ENCODE data around the gene TMEM254.
"Not testable (repeated sequence)": the region's sequence is repeated elsewhere in the genome, so short reads cannot be mapped to it uniquely, and the experiment has no call there.

TMEM254 gene

DNA sequence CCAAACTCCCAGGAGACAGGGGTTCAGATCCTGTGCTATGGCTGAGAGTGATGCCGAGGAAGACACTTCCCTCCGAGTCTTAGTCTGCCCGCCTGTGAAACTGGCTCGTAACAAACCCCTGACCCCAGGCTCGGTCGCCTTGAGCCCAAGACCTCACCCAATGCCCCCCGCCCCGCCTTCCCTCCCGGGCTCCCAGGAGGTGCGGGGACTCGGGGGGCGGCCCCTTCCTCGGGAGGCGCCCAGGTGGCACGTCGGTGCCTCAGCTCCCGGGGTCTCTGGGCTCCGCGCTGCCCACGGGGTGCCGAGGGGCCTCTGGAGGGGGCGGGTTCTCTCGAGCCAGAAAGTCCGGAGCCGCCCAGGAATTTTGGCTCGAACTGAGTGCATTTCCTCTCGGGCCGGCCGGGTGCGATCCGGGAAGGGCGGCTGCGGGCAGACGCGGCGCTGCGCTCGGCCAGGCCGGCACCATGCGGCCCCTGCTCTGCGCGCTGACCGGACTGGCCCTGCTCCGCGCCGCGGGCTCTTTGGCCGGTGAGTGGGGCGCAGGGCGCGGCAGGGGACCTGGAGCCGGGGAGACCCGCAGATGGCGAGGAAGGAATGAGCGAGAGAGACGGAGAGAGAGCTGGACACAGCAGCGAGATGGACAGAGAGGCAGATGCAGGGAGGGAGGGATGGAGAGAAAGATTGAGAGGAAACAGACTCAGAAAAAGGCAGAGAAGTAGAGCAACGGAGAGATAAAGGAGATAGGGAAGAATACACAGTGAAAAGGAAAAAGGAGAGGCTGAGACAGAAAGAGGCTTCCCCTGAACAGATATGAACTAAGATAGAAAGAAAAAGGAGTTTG lies 54.1 kb downstream of the TMEM254 start, which contains the start of gene PLAC9:
TSS of gene PLAC9 (plus strand) at position 432 of the 841 bp plus-strand sequence. CDS start at position 465, 33 bp downstream.
- Histone ChIP-seq H3K36me3 (replicated peaks; ENCODE audit: low read depth, low read length) (no peaks in the 10 kb centered on the region), H3K27ac (ENCODE audit: low read length) (no peak within 1 kb of the TSS), H3K4me1 (ENCODE audit: low read length) (no peaks in the 10 kb centered on the region), H3K27me3 (ENCODE audit: low read depth, low read length) (no peaks in the 10 kb centered on the region), H3K4me2 (ENCODE audit: low read length) (no peak within 1 kb of the TSS), H3K4me3 (ENCODE audit: low read length) (no peak within 1 kb of the TSS), H3K9me3 (ENCODE audit: insufficient read depth, low read length) (no peaks in the 10 kb centered on the region), H3K9ac (ENCODE audit: low read length) (no peak within 1 kb of the TSS), H2AFZ (ENCODE audit: low read depth, low read length) (no peak within 1 kb of the TSS), H4K20me1 (ENCODE audit: insufficient read depth, low read length) (no peaks in the 10 kb centered on the region), H3K79me2 (ENCODE audit: low read length) (no peaks in the 10 kb centered on the region)
- TF ChIP-seq, protein P1, sequence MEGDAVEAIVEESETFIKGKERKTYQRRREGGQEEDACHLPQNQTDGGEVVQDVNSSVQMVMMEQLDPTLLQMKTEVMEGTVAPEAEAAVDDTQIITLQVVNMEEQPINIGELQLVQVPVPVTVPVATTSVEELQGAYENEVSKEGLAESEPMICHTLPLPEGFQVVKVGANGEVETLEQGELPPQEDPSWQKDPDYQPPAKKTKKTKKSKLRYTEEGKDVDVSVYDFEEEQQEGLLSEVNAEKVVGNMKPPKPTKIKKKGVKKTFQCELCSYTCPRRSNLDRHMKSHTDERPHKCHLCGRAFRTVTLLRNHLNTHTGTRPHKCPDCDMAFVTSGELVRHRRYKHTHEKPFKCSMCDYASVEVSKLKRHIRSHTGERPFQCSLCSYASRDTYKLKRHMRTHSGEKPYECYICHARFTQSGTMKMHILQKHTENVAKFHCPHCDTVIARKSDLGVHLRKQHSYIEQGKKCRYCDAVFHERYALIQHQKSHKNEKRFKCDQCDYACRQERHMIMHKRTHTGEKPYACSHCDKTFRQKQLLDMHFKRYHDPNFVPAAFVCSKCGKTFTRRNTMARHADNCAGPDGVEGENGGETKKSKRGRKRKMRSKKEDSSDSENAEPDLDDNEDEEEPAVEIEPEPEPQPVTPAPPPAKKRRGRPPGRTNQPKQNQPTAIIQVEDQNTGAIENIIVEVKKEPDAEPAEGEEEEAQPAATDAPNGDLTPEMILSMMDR (IDR thresholded peaks at IDR 0.05; ENCODE audit: low read depth, low read length) = no peak
- TF ChIP-seq EZH2phosphoT487 (IDR thresholded peaks at IDR 0.05; ENCODE audit: low read depth) = no peak

DNA sequence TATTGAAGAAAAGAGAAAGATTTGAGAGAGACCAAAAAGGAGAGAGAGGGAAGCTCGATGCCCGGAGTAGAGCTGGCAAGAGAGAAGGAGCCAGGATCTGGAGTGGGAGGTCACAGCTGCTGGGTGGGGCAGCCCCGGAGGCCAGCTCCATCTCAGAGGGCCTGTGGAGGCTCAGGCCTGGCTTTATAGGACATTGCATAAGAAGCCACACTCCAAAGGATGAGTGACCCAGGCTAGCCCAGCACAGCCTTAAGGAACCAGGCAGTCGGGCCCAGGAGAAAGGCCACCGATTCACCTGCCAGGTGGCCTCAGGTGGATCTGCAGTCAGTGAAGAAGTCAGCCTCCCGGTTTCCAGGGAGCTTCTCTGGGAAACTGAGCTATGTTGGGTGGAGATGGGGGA lies 54.7 kb downstream of the TMEM254 start:
- Histone ChIP-seq H3K4me1 (ENCODE audit: low read length) (no peaks in the 10 kb centered on the region), H3K9ac (ENCODE audit: low read length) (no peak overlapping the region), H3K4me2 (ENCODE audit: low read length) (no peak overlapping the region), H3K4me3 (ENCODE audit: low read length) (no peak overlapping the region), H2AFZ (ENCODE audit: low read depth, low read length) (no peak overlapping the region), H3K27me3 (ENCODE audit: low read depth, low read length) (no peaks in the 10 kb centered on the region), H3K36me3 (replicated peaks; ENCODE audit: low read depth, low read length) (no peaks in the 10 kb centered on the region), H4K20me1 (ENCODE audit: insufficient read depth, low read length) (no peaks in the 10 kb centered on the region), H3K79me2 (ENCODE audit: low read length) (no peaks in the 10 kb centered on the region), H3K27ac (ENCODE audit: low read length) (no peak overlapping the region), H3K9me3 (ENCODE audit: insufficient read depth, low read length) (no peaks in the 10 kb centered on the region)
- no peak for TF ChIP-seq EZH2phosphoT487 (IDR thresholded peaks at IDR 0.05; ENCODE audit: low read depth)
- TF ChIP-seq, protein P1 (IDR thresholded peaks at IDR 0.05; ENCODE audit: low read depth, low read length) = no peak

DNA sequence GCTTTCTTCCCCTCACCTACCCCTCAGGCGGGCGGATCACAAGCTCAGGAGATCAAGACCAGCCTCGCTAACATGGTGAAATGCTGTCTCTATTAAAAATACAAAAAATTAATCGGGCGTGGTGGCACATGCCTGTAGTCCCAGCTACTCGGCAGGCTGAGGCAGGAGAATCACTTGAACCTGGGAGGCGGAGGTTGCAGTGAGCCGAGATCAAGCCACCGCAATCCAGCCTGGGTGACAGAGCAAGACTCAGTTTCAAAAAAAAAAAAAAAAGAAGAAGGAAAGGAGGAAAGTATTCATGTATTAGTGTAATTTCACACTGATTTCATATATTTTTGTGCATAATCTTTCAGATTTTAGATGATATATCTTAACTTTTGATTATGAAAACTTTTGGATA lies 55.2 kb downstream of the TMEM254 start:
- H3K27me3 ChIP-seq (ENCODE audit: low read depth, low read length); H3K36me3 ChIP-seq (replicated peaks; ENCODE audit: low read depth, low read length); H3K4me1 ChIP-seq (ENCODE audit: low read length); H2AFZ ChIP-seq (ENCODE audit: low read depth, low read length); H3K4me2 ChIP-seq (ENCODE audit: low read length); H3K4me3 ChIP-seq (ENCODE audit: low read length); H3K9ac ChIP-seq (ENCODE audit: low read length); H4K20me1 ChIP-seq (ENCODE audit: insufficient read depth, low read length); H3K79me2 ChIP-seq (ENCODE audit: low read length); H3K9me3 ChIP-seq (ENCODE audit: insufficient read depth, low read length); H3K27ac ChIP-seq (ENCODE audit: low read length): not testable (repeated sequence)

DNA sequence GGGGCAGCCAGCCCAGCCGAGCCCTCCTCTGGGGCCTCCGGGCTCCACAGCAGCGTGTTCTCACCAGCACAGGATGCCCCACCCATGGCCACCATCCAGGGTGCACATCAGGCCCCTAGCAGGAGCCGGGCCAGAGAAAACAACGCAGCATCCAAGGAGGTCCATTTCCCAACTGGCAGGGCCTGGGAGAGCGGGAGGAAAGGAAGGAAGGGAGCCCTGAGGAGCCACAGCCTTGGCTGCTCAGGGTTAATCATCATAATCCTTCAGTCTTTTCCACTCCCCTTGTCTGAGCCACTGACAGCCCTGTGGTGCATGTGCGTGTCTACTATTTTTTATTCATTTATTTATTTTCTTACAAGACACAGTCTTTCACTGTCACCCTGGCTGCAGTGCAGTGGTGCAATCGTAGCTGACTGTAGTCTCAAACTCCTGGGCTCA lies 57.7 kb downstream of the TMEM254 start:
- no peaks in the 10 kb centered on the region for H3K4me1 ChIP-seq (ENCODE audit: low read length)
- H3K4me2 ChIP-seq (ENCODE audit: low read length) = no peak overlapping the region
- no peaks in the 10 kb centered on the region for H4K20me1 ChIP-seq (ENCODE audit: insufficient read depth, low read length)
- H2AFZ ChIP-seq (ENCODE audit: low read depth, low read length) = no peak overlapping the region
- no peaks in the 10 kb centered on the region for H3K27me3 ChIP-seq (ENCODE audit: low read depth, low read length)
- H3K27ac ChIP-seq (ENCODE audit: low read length) = no peak overlapping the region
- H3K4me3 ChIP-seq (ENCODE audit: low read length) = no peak overlapping the region
- H3K9me3 ChIP-seq (ENCODE audit: insufficient read depth, low read length) = no peaks in the 10 kb centered on the region
- no peak for TF ChIP-seq EZH2phosphoT487 (IDR thresholded peaks at IDR 0.05; ENCODE audit: low read depth)
- no peak overlapping the region for H3K9ac ChIP-seq (ENCODE audit: low read length)
- no peaks in the 10 kb centered on the region for H3K79me2 ChIP-seq (ENCODE audit: low read length)
- no peaks in the 10 kb centered on the region for H3K36me3 ChIP-seq (replicated peaks; ENCODE audit: low read depth, low read length)
